ENCODE measurements around the gene DLGAP3. TPM values are rescaled to one million over a fixed set of nuclear protein-coding genes. Genes with fewer than 3 reads are reported as not detected.

Gene DLGAP3
- total RNA-seq, 1 donor from 2014 or later: 0.48 TPM

DNA sequence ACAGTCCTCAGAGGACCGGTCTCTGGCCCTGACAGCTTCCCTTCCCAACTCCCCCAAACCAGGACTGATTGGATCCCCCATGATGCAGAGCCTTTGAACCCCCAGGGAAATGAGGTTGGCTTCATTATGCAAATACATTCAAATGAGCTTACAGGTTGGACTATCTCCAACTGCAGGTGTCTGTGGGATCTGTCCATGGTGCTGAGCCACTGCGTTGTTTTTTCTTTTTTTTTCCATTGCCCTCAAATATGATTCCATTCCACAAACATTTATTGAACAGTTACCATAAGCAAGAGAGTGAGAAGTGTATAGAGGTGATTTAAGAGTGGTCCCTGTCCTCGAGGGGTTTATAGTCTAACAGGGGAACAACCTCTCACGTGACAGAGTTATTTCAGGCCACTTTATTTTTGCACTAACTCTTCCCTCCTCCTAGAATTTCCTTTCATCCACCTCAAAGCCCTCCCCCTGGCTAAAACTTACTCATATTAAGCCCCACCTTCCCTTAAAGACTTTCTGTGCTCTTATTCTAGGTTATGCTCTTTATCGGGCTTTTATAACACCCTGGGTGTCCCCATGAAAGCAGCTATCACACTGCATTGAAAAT lies 21.9 kb downstream of the DLGAP3 start:
- Mint-ChIP-seq H3K36me3 (ENCODE audit: low read depth) (no peaks in the 10 kb centered on the region), H3K27ac (no peak overlapping the region), H3K9me3 (no peaks in the 10 kb centered on the region), H3K4me3 (ENCODE audit: low read depth) (no peak overlapping the region), H3K27me3 (ENCODE audit: low read depth) (no peaks in the 10 kb centered on the region), H3K4me1 (ENCODE audit: low read depth) (no peaks in the 10 kb centered on the region)
- intact Hi-C loops (cut with micrococcal nuclease): no loop called here
- no peak for DNase-seq (ENCODE audit: low spot score)

DNA sequence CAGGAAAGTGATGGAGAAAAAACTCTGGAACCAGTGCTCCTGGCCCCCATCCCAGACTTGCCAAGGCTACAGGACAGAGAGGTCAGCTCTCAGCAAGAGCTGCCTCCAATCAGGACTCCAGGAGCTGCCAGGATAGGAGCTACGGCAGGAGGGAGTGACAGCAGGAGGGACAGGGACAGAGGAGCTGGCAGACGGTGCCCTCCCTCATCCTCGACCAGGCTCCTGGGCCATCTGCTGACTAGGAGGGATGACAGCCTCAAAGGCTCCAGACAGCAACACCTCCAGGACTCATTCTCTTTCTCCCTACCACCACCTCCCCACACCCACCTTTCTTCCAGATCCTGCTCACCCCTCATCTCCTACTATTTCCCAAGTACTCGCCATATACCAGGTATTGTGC lies 22.7 kb downstream of the DLGAP3 start:
- no peak for DNase-seq (ENCODE audit: low spot score)
- H3K27me3 Mint-ChIP-seq (ENCODE audit: low read depth): peaks cover 3% of the 10 kb centered on the region
- H3K4me3 Mint-ChIP-seq (ENCODE audit: low read depth): no peak overlapping the region
- H3K4me1 Mint-ChIP-seq (ENCODE audit: low read depth): no peaks in the 10 kb centered on the region
- H3K9me3 Mint-ChIP-seq: no peaks in the 10 kb centered on the region
- no peak overlapping the region for H3K27ac Mint-ChIP-seq
- intact Hi-C loops (cut with micrococcal nuclease): no loop called here
- H3K36me3 Mint-ChIP-seq (ENCODE audit: low read depth): no peaks in the 10 kb centered on the region

DNA sequence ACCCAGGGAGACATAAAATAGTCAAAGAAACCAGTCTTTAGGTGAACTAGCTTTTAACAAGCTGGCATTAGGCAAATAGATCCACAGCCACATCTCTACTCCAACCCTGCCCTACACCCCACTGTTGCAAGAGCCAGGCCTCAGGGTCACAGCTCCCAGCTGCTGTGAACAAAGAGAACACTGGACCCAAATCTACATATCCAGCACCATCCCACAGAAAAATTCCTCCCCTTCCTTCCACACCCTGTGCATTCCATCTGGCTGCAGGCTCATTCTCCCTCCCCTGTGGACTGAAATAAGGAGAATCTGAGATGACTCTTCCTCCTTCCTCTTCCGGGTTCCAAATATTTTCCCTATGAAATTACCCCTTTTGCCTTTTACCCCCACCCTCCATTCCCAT lies 23.2 kb downstream of the DLGAP3 start:
- DNase-seq (ENCODE audit: low spot score): no peak
- Mint-ChIP-seq H3K27ac (no peak overlapping the region), H3K27me3 (ENCODE audit: low read depth) (peaks cover 5% of the 10 kb centered on the region), H3K4me1 (ENCODE audit: low read depth) (no peaks in the 10 kb centered on the region), H3K4me3 (ENCODE audit: low read depth) (no peak overlapping the region), H3K9me3 (no peaks in the 10 kb centered on the region), H3K36me3 (ENCODE audit: low read depth) (no peaks in the 10 kb centered on the region)
- intact Hi-C loops (cut with micrococcal nuclease): no loop called here

DNA sequence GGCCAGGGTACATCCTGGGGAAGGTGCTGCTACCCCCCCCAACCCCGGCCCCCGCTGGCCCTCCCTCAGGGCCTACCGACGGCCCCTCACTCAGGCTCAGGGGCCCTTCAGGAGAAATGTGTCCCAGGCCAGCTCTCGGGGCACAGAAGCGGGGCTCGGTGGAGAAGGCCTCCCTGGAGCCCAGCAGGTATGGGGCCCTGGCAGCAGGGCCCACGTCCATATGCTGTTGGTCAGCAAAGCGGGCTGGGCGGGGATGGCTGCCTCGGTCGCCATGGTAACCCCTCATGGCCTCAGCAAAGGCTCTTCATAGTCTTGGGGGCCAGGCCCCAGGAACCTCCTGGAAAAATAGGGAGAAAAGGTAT lies 24.4 kb downstream of the DLGAP3 start:
- no peak overlapping the region for H3K27ac Mint-ChIP-seq
- H3K4me3 Mint-ChIP-seq (ENCODE audit: low read depth): no peak overlapping the region
- H3K9me3 Mint-ChIP-seq: no peaks in the 10 kb centered on the region
- H3K27me3 Mint-ChIP-seq (ENCODE audit: low read depth): peaks cover 8% of the 10 kb centered on the region
- H3K4me1 Mint-ChIP-seq (ENCODE audit: low read depth): no peaks in the 10 kb centered on the region
- H3K36me3 Mint-ChIP-seq (ENCODE audit: low read depth): no peaks in the 10 kb centered on the region
- intact Hi-C loops (cut with micrococcal nuclease): no loop called here
- DNase-seq (ENCODE audit: low spot score): no peak

DNA sequence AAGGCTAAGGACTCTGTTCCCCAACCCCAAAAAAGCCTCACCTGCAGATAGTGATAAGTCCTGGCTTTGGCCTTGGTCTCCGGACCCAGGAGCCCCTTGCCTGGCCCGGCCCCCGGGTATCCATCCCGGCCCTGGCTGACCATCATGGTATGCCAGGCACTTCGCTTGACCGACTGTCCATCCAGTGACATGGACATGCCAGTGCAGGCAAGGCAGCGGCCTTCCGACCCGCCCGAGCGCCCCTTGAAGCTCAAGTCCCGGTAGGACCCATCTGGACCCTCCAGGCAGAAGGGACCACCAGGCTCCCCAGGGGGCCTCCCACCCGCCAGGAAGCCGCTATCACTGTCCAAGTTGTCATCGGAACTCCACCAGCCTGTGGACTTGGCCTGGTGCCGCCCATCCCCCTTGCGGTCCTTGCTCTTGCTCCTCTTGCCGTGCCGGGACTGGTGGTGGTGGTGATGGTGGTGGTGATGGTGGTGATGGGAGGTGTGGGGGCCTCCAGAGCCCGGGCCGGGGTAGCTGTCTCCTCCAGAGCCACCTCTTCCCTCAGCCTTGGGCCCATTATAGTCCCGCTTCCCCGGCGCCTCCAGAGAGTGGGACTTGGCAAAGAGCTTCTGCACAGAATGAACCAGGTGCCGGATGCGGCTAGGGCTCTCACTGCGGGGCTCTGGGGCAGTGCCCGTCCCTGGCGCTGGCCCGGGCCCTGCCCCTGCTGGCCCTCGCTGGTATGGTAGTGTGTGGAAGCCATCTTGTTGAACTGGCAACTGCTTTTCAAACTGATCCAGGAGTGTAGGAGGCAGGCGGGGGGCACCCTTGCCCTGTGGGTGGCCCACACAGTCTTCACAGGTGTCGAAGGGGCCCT lies 25.0 kb downstream of the DLGAP3 start:
- no peak overlapping the region for H3K4me3 Mint-ChIP-seq (ENCODE audit: low read depth)
- intact Hi-C loops (cut with micrococcal nuclease): no loop called here
- no peaks in the 10 kb centered on the region for H3K4me1 Mint-ChIP-seq (ENCODE audit: low read depth)
- peaks cover 8% of the 10 kb centered on the region for H3K27me3 Mint-ChIP-seq (ENCODE audit: low read depth)
- no peaks in the 10 kb centered on the region for H3K36me3 Mint-ChIP-seq (ENCODE audit: low read depth)
- H3K27ac Mint-ChIP-seq: no peak overlapping the region
- no peaks in the 10 kb centered on the region for H3K9me3 Mint-ChIP-seq
- DNase-seq (ENCODE audit: low spot score): no peak

DNA sequence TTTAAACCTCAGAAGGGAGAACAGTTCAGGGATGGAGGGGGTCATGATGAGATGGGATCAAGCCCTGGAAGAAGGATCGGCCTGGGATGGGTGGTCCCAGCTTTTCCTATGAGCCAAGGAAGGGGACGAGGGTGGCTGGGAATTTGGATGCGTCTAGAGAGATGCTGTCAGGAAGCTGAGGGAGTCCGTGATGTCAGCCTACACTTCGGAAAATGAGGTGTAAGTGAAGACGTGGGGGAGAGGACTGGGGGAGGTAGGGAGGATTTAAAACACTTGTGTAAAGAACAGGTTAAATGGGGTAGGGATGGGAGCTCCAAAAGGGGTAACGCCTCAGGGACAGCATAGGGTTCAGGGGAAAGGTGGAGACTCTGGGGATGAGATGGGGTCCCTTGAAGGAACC lies 27.5 kb downstream of the DLGAP3 start:
- Mint-ChIP-seq H3K9me3 (no peaks in the 10 kb centered on the region), H3K27me3 (ENCODE audit: low read depth) (peaks cover 11% of the 10 kb centered on the region), H3K4me3 (ENCODE audit: low read depth) (no peak overlapping the region), H3K36me3 (ENCODE audit: low read depth) (no peaks in the 10 kb centered on the region), H3K4me1 (ENCODE audit: low read depth) (no peaks in the 10 kb centered on the region), H3K27ac (no peak overlapping the region)
- intact Hi-C loops (cut with micrococcal nuclease): no loop called here
- no peak for DNase-seq (ENCODE audit: low spot score)

DNA sequence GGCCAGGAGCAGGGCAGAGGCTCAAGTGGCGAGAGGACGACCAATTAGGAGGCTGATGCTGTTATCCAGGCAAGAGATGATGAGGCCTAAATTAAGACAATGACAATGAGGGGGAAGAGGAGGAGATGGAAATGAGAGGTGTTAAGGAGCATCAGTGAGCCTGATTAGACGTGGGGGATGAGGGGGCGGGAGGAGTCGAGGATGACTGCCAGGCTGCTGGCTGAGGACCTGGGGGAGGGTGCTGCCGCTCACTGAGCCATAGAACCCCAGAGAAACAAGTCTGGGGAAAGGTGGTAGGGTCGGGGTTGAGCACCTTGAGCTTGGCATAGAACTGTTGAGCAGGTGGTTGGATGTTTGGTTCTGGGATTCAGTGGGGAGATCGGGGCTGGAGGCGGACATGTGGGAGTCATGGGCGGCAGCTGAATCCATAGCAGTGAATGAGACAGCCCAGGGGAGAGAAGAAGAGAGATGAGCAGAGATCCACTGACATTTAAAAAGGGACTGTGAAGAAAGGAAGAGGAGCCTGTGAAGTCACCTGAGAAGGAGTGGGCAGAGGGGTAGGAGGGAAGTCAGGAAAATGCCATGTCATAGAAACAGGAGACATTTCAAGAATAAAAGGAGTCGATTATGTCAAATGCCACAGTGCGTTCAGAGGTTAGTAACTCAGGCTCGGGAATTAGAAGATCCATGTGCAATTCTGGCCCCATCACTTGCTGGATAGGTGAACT lies 28.5 kb downstream of the DLGAP3 start:
- Mint-ChIP-seq H3K9me3 (no peaks in the 10 kb centered on the region), H3K36me3 (ENCODE audit: low read depth) (no peaks in the 10 kb centered on the region), H3K4me1 (ENCODE audit: low read depth) (no peaks in the 10 kb centered on the region), H3K4me3 (ENCODE audit: low read depth) (no peak overlapping the region), H3K27ac (no peak overlapping the region), H3K27me3 (ENCODE audit: low read depth) (peaks cover 12% of the 10 kb centered on the region)
- intact Hi-C loops (cut with micrococcal nuclease): no loop called here
- DNase-seq (ENCODE audit: low spot score): no peak

DNA sequence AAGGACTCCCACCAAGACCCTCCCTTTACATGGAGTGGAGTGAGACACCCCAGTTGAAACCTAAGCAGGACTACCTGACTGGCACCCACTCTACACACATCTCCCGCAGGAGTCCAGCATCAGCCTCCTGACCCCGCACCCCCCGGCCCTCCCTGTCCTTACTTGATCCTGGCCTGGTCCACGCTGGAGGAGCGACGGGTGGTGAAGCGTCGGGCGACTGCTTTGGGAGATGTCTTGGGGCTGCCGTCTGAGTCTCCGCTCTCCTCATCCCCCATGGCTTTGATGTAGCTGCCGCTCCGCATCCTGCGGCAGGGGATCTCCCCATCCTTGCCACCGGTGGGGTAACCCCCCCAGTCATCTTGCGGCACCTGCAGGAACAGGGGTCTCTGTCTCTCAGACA lies 29.5 kb downstream of the DLGAP3 start:
- Mint-ChIP-seq H3K27me3 (ENCODE audit: low read depth) (peaks cover 12% of the 10 kb centered on the region), H3K27ac (no peak overlapping the region), H3K4me1 (ENCODE audit: low read depth) (no peaks in the 10 kb centered on the region), H3K9me3 (no peaks in the 10 kb centered on the region), H3K4me3 (ENCODE audit: low read depth) (no peak overlapping the region), H3K36me3 (ENCODE audit: low read depth) (no peaks in the 10 kb centered on the region)
- no peak for DNase-seq (ENCODE audit: low spot score)
- intact Hi-C loops (cut with micrococcal nuclease): no loop called here

DNA sequence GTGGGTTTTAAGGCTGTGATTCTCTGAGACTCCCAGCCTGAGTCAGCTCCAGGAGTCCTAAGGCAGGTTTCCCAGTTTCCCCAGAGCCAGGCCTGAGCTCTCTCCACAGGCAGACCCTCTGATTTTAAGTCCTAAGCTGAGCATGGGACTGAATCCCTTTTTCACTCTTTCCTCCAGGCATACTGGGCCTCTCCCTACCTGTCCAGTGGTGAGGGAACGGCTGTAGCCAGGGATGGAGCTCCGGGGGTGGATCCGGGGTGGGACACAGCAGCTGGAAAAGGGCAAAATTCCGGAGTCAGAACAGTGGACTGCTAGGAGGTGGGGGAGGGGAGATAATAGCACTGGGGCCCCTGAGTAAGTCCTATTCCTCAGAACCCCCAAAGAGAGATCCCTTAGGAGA lies 30.0 kb downstream of the DLGAP3 start:
- no peak overlapping the region for H3K4me3 Mint-ChIP-seq (ENCODE audit: low read depth)
- no peaks in the 10 kb centered on the region for H3K36me3 Mint-ChIP-seq (ENCODE audit: low read depth)
- H3K4me1 Mint-ChIP-seq (ENCODE audit: low read depth): no peaks in the 10 kb centered on the region
- no peak for DNase-seq (ENCODE audit: low spot score)
- H3K27ac Mint-ChIP-seq: no peak overlapping the region
- intact Hi-C loops (cut with micrococcal nuclease): no loop called here
- H3K27me3 Mint-ChIP-seq (ENCODE audit: low read depth): peaks cover 13% of the 10 kb centered on the region
- no peaks in the 10 kb centered on the region for H3K9me3 Mint-ChIP-seq

DNA sequence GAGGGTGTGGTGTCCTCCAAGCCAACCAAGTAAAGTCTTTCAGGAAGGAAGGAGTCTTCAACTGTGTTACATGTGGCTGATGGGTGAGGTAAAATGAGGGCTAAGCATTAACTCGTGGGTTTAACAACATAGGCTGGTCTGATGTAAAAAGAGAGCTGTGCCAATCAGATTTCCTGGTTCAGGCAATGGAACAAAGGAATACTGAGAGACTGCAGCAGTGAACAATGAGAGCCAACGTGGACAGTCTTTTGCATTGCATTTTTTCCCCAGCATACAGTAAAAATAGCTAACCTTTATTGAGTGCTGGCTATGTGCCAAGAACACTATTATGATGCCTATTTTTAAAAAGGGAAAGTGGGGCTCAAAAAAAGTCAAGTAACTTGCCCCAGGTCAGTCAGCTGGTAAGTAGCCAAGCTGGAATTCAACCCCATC lies 31.1 kb downstream of the DLGAP3 start:
- H3K4me1 Mint-ChIP-seq (ENCODE audit: low read depth): no peaks in the 10 kb centered on the region
- intact Hi-C loops (cut with micrococcal nuclease): no loop called here
- no peaks in the 10 kb centered on the region for H3K36me3 Mint-ChIP-seq (ENCODE audit: low read depth)
- H3K4me3 Mint-ChIP-seq (ENCODE audit: low read depth): no peak overlapping the region
- H3K9me3 Mint-ChIP-seq: peaks cover under 1% of the 10 kb centered on the region
- H3K27ac Mint-ChIP-seq: no peak overlapping the region
- H3K27me3 Mint-ChIP-seq (ENCODE audit: low read depth): peaks cover 17% of the 10 kb centered on the region
- no peak for DNase-seq (ENCODE audit: low spot score)

DNA sequence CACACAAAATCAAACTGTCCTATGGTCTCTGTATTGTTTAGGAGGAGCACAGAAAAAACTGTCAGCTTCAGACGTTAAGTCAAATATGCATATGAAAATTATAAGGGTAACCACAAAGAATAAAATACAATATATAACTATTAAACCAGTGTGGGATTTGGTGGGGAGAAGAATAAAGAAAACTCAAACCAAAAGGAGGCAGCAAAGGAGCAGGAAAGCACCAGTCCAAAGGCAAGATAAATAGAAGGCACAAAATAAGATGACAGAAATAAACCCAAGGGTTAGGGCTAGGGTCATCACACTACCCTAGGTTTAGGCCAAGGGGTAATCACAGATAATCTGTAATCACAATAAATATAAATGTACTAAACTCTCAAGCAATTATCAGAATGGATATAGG lies 32.8 kb downstream of the DLGAP3 start:
- H3K9me3 Mint-ChIP-seq: peaks cover 15% of the 10 kb centered on the region
- no peak for DNase-seq (ENCODE audit: low spot score)
- H3K4me3 Mint-ChIP-seq (ENCODE audit: low read depth): no peak overlapping the region
- H3K27me3 Mint-ChIP-seq (ENCODE audit: low read depth): peaks cover 17% of the 10 kb centered on the region
- no peaks in the 10 kb centered on the region for H3K36me3 Mint-ChIP-seq (ENCODE audit: low read depth)
- H3K4me1 Mint-ChIP-seq (ENCODE audit: low read depth): no peaks in the 10 kb centered on the region
- no peak overlapping the region for H3K27ac Mint-ChIP-seq
- intact Hi-C loops (cut with micrococcal nuclease): no loop called here

DNA sequence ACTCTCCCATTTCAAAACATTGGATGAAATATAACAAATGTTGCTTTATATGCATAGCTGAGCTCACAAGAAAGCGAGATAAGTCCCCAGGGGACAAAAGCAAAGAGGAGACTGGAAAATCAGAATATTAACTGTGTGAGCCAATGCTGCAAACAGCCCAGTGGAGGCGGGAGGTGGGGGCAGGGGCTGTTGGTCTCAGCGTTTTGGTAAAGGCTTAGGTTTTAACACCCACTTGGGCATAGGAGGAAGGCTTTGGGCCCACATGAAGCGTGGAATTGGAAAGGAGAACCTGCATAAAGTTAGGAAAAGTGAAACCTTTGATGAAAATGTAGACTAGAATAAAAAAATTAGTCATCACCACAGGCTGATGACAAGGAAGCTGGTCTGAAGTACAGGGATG lies 39.7 kb downstream of the DLGAP3 start:
- Mint-ChIP-seq H3K4me1 (ENCODE audit: low read depth) (peaks cover 4% of the 10 kb centered on the region), H3K4me3 (ENCODE audit: low read depth) (no peak overlapping the region), H3K27me3 (ENCODE audit: low read depth) (peaks cover 40% of the 10 kb centered on the region), H3K36me3 (ENCODE audit: low read depth) (no peaks in the 10 kb centered on the region), H3K27ac (no peak overlapping the region), H3K9me3 (peaks cover 18% of the 10 kb centered on the region)
- intact Hi-C loops (cut with micrococcal nuclease): no loop called here
- DNase-seq (ENCODE audit: low spot score): no peak

DNA sequence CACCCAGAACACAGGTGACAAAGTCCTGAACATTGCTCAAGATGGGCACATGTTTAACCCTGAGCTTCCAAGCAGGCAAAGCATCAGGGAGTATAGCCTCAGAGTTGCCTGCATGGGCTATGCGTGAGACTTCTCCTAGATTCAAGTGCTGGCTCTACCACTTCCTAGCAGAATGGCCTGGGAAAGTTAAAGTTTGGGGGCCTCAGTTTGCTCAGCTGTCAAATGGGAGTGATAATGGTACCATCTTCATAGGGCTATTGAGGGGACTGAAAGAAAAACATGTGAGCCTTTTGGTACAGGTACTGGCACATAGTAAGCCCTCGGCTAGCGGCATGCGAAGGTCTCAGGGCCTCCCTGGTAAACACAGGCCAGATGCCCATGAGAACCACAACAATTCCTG lies 41.9 kb downstream of the DLGAP3 start:
- intact Hi-C loops (cut with micrococcal nuclease): no loop called here
- DNase-seq (ENCODE audit: low spot score): no peak
- Mint-ChIP-seq H3K4me3 (ENCODE audit: low read depth) (no peak overlapping the region), H3K27ac (no peak overlapping the region), H3K27me3 (ENCODE audit: low read depth) (peaks cover 49% of the 10 kb centered on the region), H3K4me1 (ENCODE audit: low read depth) (peaks cover 5% of the 10 kb centered on the region), H3K36me3 (ENCODE audit: low read depth) (no peaks in the 10 kb centered on the region), H3K9me3 (peaks cover 12% of the 10 kb centered on the region)

Data from activated T-helper 2 cell treated with anti-CD3 and anti-CD28 coated beads, Interferon-gamma antibody, Interleukin-2, Interleukin-4, amounts not matched to agents 10 μg/mL and 5 μg/mL and 100 μg/mL, durations not matched to agents 14 hours and 24 hours and 36 hours (primary cell).